Thoracic aorta (tissue), 2 donors: ENCODE results near the gene LSP1. TPM values are rescaled to one million over a fixed set of nuclear protein-coding genes. Genes with fewer than 3 reads are reported as not detected.

Source experiments
- ATAC-seq: fragments of 150-250 bp; one replicate; pipeline ENCODE4 v1.8.0; 2017; ENCODE audit warnings: low read depth; ENCODE audit not compliant: insufficient number of reproducible peaks, low FRiP score
- DNase-seq: peaks from one replicate; pipeline ENCODE4 v3.0.0-alpha.2; 2020; ENCODE audit warnings: low spot score
- H3K27ac ChIP-seq, 2 donors: fragments of 200-600 bp; sonication (generic); 1 replicate in 1 of 2; 2 replicates in 1 of 2; pipeline ENCODE4 v1.5.1; 2016; ENCODE audit warnings: mild to moderate bottlenecking in 2 of 2, moderate library complexity in 2 of 2
- H3K27me3 ChIP-seq: fragments of 200-600 bp; sonication (generic); replicated peaks from 2 replicates; pipeline ENCODE4 v1.6.0; 2016; ENCODE audit warnings: mild to moderate bottlenecking; ENCODE audit not compliant: insufficient read depth
- H3K36me3 ChIP-seq: fragments of 200-600 bp; sonication (generic); one replicate; pipeline ENCODE4 v1.5.1; 2016
- H3K4me1 ChIP-seq, 2 donors: fragments of 200-600 bp; sonication (generic); 1 replicate in 1 of 2; 2 replicates in 1 of 2; pipeline versions ENCODE4 v1.5.1 to v1.6.0; 2016; ENCODE audit warnings: low read depth in 2 of 2, mild to moderate bottlenecking in 1 of 2; ENCODE audit not compliant: control insufficient read depth in 1 of 2
- H3K4me3 ChIP-seq: fragments of 200-600 bp; sonication (generic); 2 replicates; pipeline ENCODE4 v1.5.1; 2016; ENCODE audit warnings: mild to moderate bottlenecking
- H3K9me3 ChIP-seq: fragments of 200-600 bp; sonication (generic); 2 replicates; pipeline ENCODE4 v1.5.1; 2016
- total RNA-seq, 2 donors: library from RNA; depleted of rRNA; stranded (reverse); fragments of >200 nt; gene quantifications; one replicate each; pipeline versions ENCODE4 v1.1.0 to v1.2.3, GENCODE V29; 2016
- TF ChIP-seq, protein P1 (sequence below): fragments of 200-600 bp; sonication (generic); IDR thresholded peaks from one replicate; pipeline ENCODE4 v1.5.1; 2019; ENCODE audit warnings: antibody characterized with exemption

LSP1 gene
- total RNA-seq, 2 donors from 2014 or later = 23.6 to 40.5 TPM

DNA sequence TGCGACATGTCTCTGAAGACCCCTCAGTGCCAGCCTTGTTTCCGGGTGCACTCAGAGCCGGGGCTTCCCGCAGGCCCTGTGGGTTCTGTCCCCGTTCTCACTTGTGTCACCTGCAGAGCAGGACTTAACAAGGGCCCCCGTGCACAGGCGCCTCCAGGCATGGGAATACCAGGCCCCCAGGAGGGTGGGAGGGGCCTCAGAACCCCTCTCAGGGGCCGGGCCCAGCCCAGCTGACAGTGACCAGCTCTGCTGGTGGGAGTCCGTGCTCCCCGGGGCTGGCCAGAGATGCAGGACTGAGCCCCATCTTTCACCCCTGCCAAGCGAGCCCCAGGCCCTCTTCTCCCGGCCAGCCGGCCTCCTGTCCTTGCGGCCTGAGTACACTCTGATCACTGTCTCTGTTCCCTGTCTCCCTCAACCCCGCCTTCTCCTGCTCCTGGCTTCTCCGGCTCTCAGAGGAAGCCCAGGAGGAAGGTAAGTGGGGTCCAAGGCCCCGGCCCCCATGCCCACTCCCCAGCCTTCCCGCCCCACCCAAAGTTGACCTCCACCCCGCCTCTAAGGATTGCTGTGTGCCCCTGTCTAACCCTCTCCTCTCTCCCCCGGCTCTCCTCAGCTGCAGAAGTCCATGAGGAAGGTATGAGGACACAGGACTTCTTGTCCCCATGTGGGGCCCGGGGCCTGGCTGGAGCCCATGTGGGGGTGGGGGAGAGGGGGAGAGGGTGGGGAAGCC is 71.9 kb downstream of the LSP1 start:
- no peaks in the 10 kb centered on the region for H3K36me3 ChIP-seq
- H3K27ac ChIP-seq = no peak overlapping the region
- no peaks in the 10 kb centered on the region for H3K9me3 ChIP-seq
- no peaks in the 10 kb centered on the region for H3K4me1 ChIP-seq
- DNase-seq (no peak), ATAC-seq (no peak)
- H3K4me3 ChIP-seq = no peak overlapping the region
- no peaks in the 10 kb centered on the region for H3K27me3 ChIP-seq
- TF ChIP-seq, protein P1, sequence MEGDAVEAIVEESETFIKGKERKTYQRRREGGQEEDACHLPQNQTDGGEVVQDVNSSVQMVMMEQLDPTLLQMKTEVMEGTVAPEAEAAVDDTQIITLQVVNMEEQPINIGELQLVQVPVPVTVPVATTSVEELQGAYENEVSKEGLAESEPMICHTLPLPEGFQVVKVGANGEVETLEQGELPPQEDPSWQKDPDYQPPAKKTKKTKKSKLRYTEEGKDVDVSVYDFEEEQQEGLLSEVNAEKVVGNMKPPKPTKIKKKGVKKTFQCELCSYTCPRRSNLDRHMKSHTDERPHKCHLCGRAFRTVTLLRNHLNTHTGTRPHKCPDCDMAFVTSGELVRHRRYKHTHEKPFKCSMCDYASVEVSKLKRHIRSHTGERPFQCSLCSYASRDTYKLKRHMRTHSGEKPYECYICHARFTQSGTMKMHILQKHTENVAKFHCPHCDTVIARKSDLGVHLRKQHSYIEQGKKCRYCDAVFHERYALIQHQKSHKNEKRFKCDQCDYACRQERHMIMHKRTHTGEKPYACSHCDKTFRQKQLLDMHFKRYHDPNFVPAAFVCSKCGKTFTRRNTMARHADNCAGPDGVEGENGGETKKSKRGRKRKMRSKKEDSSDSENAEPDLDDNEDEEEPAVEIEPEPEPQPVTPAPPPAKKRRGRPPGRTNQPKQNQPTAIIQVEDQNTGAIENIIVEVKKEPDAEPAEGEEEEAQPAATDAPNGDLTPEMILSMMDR = no peak

DNA sequence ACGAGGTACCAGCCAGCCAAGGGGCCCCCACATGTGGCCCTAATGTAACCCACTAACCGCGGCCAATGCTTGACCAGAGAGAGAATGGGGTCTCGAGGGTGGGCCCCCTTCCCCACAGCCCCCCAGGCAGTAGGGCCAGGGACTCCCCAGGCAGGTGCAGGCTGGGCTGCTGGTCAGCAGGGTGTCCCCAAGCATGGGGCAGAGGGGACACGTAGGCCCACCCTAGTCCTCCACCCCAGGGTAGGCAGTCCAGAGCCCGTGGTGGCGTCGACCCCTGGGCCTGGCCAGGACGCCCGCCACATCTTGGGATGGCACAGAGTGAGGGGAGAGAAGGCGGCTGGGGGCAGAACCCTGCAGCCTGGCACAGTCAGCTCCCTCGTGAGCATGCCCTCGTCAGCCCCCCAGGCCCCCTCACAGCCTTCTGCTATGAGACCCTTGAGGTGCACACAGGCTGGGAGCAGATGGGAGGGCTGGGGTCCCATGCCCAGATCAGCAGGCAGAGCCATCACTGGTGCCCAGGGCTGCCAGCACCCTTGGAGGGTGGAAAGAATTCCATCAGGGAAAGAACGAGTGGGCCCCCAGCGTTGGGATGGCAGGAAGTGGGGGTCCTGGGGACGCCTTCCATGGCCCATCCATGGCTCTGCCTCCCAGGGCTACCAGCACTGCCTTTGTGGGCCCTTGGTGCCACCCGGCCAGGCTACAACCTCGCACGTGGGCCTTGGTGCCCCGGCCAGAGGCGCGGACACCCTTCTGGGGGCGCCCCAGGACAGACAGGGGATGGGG is 72.7 kb downstream of the LSP1 start:
- TF ChIP-seq, protein P1 = no peak
- DNase-seq (no peak), ATAC-seq (no peak)
- Histone ChIP-seq H3K9me3 (no peaks in the 10 kb centered on the region), H3K36me3 (no peaks in the 10 kb centered on the region), H3K4me3 (no peak overlapping the region), H3K4me1 (no peaks in the 10 kb centered on the region), H3K27me3 (no peaks in the 10 kb centered on the region), H3K27ac (no peak overlapping the region)

DNA sequence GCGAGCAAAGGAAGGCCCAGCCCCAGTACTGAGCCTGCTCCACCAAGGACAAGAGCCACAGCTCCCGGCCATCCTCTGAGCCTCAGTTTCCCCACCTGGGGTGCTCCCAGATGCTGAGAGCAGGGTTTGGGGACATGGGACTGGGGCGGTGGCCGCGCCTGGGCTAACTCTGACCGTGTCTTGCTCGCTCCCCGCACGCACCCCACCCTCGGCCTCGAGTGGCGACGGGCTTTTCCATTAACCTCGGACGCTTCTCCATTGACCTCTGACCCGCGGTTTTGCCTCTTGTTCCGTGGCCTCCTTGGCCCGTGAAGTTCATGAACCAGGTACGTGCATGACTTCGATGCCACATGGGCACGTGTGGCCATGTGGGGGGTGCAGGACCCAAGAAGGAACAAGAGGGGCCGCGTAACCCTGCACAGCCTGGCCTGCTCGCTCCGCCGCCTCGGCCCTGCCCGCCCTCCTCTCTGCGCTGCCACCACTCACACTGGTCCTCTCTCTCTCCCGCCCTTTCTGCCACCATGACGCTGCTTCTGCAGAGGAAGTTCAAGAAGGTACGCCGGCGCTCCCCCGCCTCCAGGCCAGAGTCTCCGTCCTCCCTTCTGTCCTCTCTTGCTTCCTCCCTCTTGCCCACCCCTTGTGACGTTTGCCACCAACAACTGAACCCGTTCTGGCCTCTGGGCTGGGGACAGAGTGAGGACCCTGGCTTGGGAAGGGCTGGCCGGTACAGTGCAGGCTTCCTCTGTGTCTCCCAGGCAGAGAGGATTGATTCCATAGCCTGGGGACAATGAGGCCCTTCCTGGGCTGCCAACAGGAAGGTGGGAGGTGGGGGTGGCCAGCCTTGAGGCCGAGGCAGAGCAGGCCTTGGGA is 73.5 kb downstream of the LSP1 start:
- H3K36me3 ChIP-seq = no peaks in the 10 kb centered on the region
- H3K9me3 ChIP-seq = no peaks in the 10 kb centered on the region
- DNase-seq (no peak), ATAC-seq (no peak)
- TF ChIP-seq, protein P1 = no peak
- H3K4me3 ChIP-seq = no peak overlapping the region
- H3K27ac ChIP-seq = no peak overlapping the region
- H3K27me3 ChIP-seq = no peaks in the 10 kb centered on the region
- H3K4me1 ChIP-seq = peaks cover 0 to 5% of the 10 kb centered on the region in 2 donors

DNA sequence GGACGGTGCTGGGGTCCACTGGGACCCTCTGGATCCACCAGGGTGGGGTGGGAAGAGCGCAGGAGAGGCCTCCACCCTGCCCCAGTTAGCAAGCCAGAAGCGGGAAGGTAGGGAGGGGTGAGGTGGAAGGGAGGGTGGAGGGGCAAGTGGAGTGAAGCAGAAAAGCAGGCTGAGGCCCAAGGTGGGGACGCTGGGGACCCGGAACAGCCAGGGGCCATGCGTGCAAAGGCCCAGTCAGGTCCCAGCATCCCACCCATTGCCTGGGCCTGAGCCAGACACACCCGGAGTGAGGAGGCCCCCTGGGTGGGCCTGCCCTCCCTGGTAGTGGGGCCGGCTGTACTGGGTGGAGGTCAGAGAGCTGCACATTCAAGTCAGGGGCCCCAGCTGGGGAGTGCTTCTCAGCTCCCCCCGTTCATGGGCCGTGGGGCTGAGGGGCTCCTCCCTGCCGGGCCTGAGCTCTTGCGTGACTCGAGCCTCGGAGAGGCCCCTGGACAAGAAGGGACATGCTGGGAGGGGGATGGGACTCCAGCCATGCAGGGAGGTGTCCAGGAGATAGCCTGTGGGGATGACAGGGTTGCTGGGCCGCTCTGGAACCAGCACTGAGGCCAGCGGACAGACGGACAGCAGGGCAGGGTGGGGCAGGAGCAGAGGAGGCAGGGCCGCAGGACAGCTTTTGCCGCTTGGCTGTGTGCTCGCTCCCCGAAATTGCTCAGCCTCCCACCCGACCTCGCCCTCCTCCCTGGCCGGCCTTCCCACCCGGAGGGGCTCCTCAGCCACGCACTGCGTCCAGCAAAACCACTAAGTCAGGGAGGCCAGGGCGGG is 74.4 kb downstream of the LSP1 start:
- Histone ChIP-seq H3K4me3 (no peak overlapping the region), H3K27ac (no peak overlapping the region), H3K27me3 (no peaks in the 10 kb centered on the region), H3K36me3 (no peaks in the 10 kb centered on the region), H3K9me3 (no peaks in the 10 kb centered on the region), H3K4me1 (peaks cover 0 to 9% of the 10 kb centered on the region in 2 donors)
- TF ChIP-seq, protein P1 = no peak
- DNase-seq (no peak), ATAC-seq (no peak)
